Neural progenitor cell (in vitro differentiated cells): ENCODE data around the gene SNAI1. TPM values are rescaled to one million over a fixed set of nuclear protein-coding genes. Genes with fewer than 3 reads are reported as not detected.
"Not testable (repeated sequence)": the region's sequence is repeated elsewhere in the genome, so short reads cannot be mapped to it uniquely, and the experiment has no call there.

Source experiments
- DNase-seq: peaks from one replicate; pipeline ENCODE4 v3.0.0-alpha.2; 2016; ENCODE audit warnings: low spot score
- H2AFZ ChIP-seq: fragments of 200-600 bp; sonication (generic); replicated peaks from 2 replicates; pipeline ENCODE4 v1.6.1; 2016; ENCODE audit warnings: antibody characterized with exemption
- H3F3A ChIP-seq: fragments of 200-600 bp; sonication (generic); 2 replicates; pipeline ENCODE4 v1.6.1; 2016; ENCODE audit warnings: antibody characterized with exemption, low read depth
- H3K27ac ChIP-seq: fragments of 200-600 bp; sonication (generic); 2 replicates; pipeline ENCODE4 v1.5.1; 2016; ENCODE audit warnings: mild to moderate bottlenecking
- H3K27me3 ChIP-seq: fragments of 200-600 bp; sonication (generic); 2 replicates; pipeline ENCODE4 v1.6.1; 2016; ENCODE audit warnings: mild to moderate bottlenecking, moderate library complexity
- H3K36me3 ChIP-seq: fragments of 200-600 bp; sonication (generic); 2 replicates; pipeline ENCODE4 v1.5.1; 2016
- H3K4me1 ChIP-seq: fragments of 200-600 bp; sonication (generic); 2 replicates; pipeline ENCODE4 v1.6.1; 2016; ENCODE audit warnings: mixed run types
- H3K4me2 ChIP-seq: fragments of 200-600 bp; sonication (generic); 2 replicates; pipeline ENCODE4 v1.6.1; 2016
- H3K4me3 ChIP-seq: fragments of 200-600 bp; sonication (generic); 2 replicates; pipeline ENCODE4 v1.5.1; 2016
- H3K79me2 ChIP-seq: fragments of 200-600 bp; sonication (generic); 2 replicates; pipeline ENCODE4 v1.6.1; 2016; ENCODE audit warnings: low read depth
- H3K9ac ChIP-seq: fragments of 200-600 bp; sonication (generic); 2 replicates; pipeline ENCODE4 v1.6.1; 2016
- H3K9me3 ChIP-seq: fragments of 200-600 bp; sonication (generic); 2 replicates; pipeline ENCODE4 v1.5.1; 2016; ENCODE audit warnings: low read depth
- H4K20me1 ChIP-seq: fragments of 200-600 bp; sonication (generic); 2 replicates; pipeline ENCODE4 v1.6.1; 2016; ENCODE audit warnings: low read depth
- H3K27ac Mint-ChIP-seq: 3 replicates; pipeline ENCODE4 v1.8.0; 2021; ENCODE audit warnings: mixed read lengths
- H3K27me3 Mint-ChIP-seq: 2 replicates; pipeline ENCODE4 v1.8.0; 2022; ENCODE audit warnings: low read depth, mild to moderate bottlenecking, inconsistent platforms, moderate library complexity, mixed read lengths; ENCODE audit not compliant: insufficient read depth
- H3K36me3 Mint-ChIP-seq: 3 replicates; pipeline ENCODE4 v1.8.0; 2021; ENCODE audit warnings: mixed read lengths
- H3K4me1 Mint-ChIP-seq: 3 replicates; pipeline ENCODE4 v1.8.0; 2021; ENCODE audit warnings: mixed read lengths
- H3K4me3 Mint-ChIP-seq: 3 replicates; pipeline ENCODE4 v1.8.0; 2021; ENCODE audit warnings: mild to moderate bottlenecking, moderate library complexity, mixed read lengths
- H3K9me3 Mint-ChIP-seq: 3 replicates; pipeline ENCODE4 v1.8.0; 2020; ENCODE audit warnings: mixed read lengths
- EZH2 ChIP-seq: fragments of 200-600 bp; sonication (generic); IDR thresholded peaks from 2 replicates; pipeline ENCODE4 v1.6.1; 2017; ENCODE audit warnings: antibody characterized with exemption, mild to moderate bottlenecking, moderate library complexity
- EZH2phosphoT487 ChIP-seq: fragments of 200-600 bp; sonication (generic); IDR thresholded peaks from 2 replicates; pipeline ENCODE4 v1.6.1; 2017; ENCODE audit warnings: antibody characterized with exemption
- total RNA-seq: library from RNA; depleted of rRNA; stranded (reverse); fragments of >200 nt; gene quantifications from 2 replicates; pipeline ENCODE4 v1.2.3, GENCODE V29; 2015; ENCODE audit warnings: low replicate concordance
- TF ChIP-seq, protein P1 (sequence below): fragments of 200-600 bp; sonication (generic); IDR thresholded peaks from 2 replicates; pipeline ENCODE4 v1.5.1; 2017; ENCODE audit warnings: antibody characterized with exemption, mild to moderate bottlenecking

Gene SNAI1
- total RNA-seq, 1 donor from 2014 or later = 1.1 TPM

DNA sequence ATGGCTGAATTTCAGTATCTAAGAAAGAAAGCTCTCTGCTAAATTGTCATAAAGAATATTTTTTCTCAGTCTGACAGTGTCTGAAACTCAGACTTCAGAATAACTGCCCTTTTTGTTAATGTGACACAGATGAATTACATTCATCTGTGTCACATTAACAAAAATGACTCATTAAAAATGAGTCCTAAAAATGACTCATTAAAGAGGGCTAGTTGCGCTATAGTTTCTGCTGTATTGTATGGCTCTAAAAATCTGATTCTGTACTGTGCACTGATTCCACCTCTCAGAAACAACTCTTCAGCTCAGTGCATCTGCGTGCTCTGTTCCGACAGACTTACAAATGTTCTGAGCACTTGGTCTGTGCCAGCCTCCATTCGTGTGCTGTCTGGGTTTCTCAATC lies 31.6 kb upstream of the SNAI1 start:
- H3K27me3 Mint-ChIP-seq = peaks cover 2% of the 10 kb centered on the region
- H3K36me3 ChIP-seq = peaks cover 10% of the 10 kb centered on the region
- H3K4me2 ChIP-seq = no peak overlapping the region
- DNase-seq = no peak
- H3K9me3 Mint-ChIP-seq = no peaks in the 10 kb centered on the region
- H2AFZ ChIP-seq = no peak overlapping the region
- no peaks in the 10 kb centered on the region for H3K27me3 ChIP-seq
- H3K4me1 ChIP-seq = no peaks in the 10 kb centered on the region
- no peaks in the 10 kb centered on the region for H3F3A ChIP-seq
- peaks cover 42% of the 10 kb centered on the region for H3K36me3 Mint-ChIP-seq
- no peaks in the 10 kb centered on the region for H3K4me1 Mint-ChIP-seq
- no peak overlapping the region for H3K9ac ChIP-seq
- no peak overlapping the region for H3K27ac ChIP-seq
- H4K20me1 ChIP-seq = no peaks in the 10 kb centered on the region
- H3K9me3 ChIP-seq = no peaks in the 10 kb centered on the region
- no peak overlapping the region for H3K4me3 ChIP-seq
- no peaks in the 10 kb centered on the region for H3K79me2 ChIP-seq
- H3K4me3 Mint-ChIP-seq = no peak overlapping the region
- H3K27ac Mint-ChIP-seq = no peak overlapping the region
- TF ChIP-seq EZH2phosphoT487 = no peak
- no peak for TF ChIP-seq EZH2
- TF ChIP-seq, protein P1, sequence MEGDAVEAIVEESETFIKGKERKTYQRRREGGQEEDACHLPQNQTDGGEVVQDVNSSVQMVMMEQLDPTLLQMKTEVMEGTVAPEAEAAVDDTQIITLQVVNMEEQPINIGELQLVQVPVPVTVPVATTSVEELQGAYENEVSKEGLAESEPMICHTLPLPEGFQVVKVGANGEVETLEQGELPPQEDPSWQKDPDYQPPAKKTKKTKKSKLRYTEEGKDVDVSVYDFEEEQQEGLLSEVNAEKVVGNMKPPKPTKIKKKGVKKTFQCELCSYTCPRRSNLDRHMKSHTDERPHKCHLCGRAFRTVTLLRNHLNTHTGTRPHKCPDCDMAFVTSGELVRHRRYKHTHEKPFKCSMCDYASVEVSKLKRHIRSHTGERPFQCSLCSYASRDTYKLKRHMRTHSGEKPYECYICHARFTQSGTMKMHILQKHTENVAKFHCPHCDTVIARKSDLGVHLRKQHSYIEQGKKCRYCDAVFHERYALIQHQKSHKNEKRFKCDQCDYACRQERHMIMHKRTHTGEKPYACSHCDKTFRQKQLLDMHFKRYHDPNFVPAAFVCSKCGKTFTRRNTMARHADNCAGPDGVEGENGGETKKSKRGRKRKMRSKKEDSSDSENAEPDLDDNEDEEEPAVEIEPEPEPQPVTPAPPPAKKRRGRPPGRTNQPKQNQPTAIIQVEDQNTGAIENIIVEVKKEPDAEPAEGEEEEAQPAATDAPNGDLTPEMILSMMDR = no peak

DNA sequence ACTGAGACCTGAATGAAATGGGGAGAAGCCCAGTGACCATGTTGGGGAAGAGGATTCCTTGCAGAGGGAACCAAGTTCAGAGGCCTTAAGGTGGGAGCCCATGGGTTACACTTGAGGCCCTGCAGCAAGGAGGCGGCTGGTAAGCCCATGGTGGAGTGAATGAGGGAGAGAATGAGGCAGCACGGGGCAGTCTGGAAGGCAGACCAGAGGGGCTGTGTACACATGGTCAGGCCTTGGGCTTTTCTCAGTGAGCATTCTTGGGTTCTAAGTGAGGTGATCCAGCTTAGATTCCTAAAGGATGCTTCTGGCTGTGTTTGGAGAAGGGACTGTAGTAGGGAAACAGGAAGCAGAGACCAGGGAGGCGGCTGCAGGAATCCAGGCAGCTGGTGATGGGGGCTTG lies 27.6 kb upstream of the SNAI1 start:
- peaks cover 2% of the 10 kb centered on the region for H3K9me3 Mint-ChIP-seq
- H2AFZ ChIP-seq = no peak overlapping the region
- TF ChIP-seq, protein P1 = no peak
- TF ChIP-seq EZH2phosphoT487 (no peak), EZH2 (no peak)
- no peaks in the 10 kb centered on the region for H3F3A ChIP-seq
- no peak overlapping the region for H3K4me3 ChIP-seq
- H3K4me3 Mint-ChIP-seq = no peak overlapping the region
- no peak for DNase-seq
- no peaks in the 10 kb centered on the region for H3K4me1 ChIP-seq
- H3K9me3 ChIP-seq = no peaks in the 10 kb centered on the region
- peaks cover 36% of the 10 kb centered on the region for H3K36me3 Mint-ChIP-seq
- H3K36me3 ChIP-seq = no peaks in the 10 kb centered on the region
- no peaks in the 10 kb centered on the region for H3K4me1 Mint-ChIP-seq
- H3K27me3 ChIP-seq = no peaks in the 10 kb centered on the region
- no peaks in the 10 kb centered on the region for H3K79me2 ChIP-seq
- H3K9ac ChIP-seq = no peak overlapping the region
- no peak overlapping the region for H3K27ac Mint-ChIP-seq
- no peak overlapping the region for H3K27ac ChIP-seq
- H3K4me2 ChIP-seq = no peak overlapping the region
- H4K20me1 ChIP-seq = no peaks in the 10 kb centered on the region
- peaks cover 7% of the 10 kb centered on the region for H3K27me3 Mint-ChIP-seq

DNA sequence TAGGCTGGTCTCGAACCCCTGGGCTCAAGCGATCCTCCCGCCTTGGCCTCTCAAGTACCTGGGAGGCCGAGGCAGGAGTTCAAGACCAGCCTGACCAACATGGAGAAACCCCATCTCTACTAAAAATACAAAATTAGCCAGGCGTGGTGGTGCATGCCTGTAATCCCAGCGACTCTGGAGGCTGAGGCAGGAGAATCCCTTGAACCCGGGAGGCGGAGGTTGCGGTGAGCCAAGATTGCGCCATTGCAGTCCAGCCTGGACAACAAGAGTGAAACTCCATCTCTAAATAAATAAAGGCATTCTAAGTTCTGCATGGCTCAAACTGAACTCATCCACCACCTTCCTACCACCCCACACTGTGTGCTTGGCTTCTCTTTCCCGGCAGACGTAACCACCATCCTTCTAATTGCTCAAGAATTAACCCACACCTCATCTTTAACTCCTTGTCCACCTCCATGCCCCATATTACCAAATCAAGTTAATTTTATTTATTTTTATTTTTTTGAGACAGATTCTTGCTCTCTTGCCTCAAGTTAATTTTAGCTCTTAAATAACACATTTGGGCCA lies 26.9 kb upstream of the SNAI1 start:
- not testable (repeated sequence) for DNase-seq, H3K4me1 ChIP-seq, H3K4me1 Mint-ChIP-seq, H3K27me3 ChIP-seq, H3K27ac Mint-ChIP-seq, H3F3A ChIP-seq, H3K79me2 ChIP-seq, H4K20me1 ChIP-seq, H3K36me3 ChIP-seq, H3K9me3 Mint-ChIP-seq, H3K9me3 ChIP-seq, H3K4me3 ChIP-seq, H3K9ac ChIP-seq, H3K4me2 ChIP-seq, H3K27ac ChIP-seq, H3K4me3 Mint-ChIP-seq, H3K27me3 Mint-ChIP-seq, H2AFZ ChIP-seq
- H3K36me3 Mint-ChIP-seq = peaks cover 36% of the 10 kb centered on the region

DNA sequence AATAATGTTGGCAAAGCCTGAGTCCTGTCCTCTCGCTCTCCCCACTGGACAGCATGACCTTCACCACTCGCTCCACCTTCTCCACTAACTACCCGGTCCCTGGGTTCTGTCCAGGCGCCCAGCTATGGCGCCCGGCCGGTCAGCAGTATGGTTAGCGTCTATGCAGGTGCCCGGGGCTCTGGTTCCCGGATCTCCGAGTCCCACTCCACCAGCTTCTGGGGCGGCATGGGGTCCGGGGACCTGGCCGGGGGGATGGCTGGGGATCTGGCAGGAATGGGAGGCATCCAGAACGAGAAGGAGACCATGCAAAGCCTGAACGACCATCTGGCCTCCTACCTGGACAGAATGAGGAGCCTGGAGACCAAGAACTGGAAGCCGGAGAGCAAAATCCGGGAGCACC lies 26.1 kb upstream of the SNAI1 start:
- Histone ChIP-seq H3K9ac (no peak overlapping the region), H3K79me2 (no peaks in the 10 kb centered on the region), H3K4me2 (no peak overlapping the region), H3K27me3 (no peaks in the 10 kb centered on the region), H3K36me3 (no peaks in the 10 kb centered on the region), H3F3A (no peaks in the 10 kb centered on the region), H4K20me1 (no peaks in the 10 kb centered on the region), H3K4me1 (no peaks in the 10 kb centered on the region), H3K4me3 (no peak overlapping the region), H3K27ac (no peak overlapping the region), H3K9me3 (no peaks in the 10 kb centered on the region), H2AFZ (no peak overlapping the region)
- Mint-ChIP-seq H3K36me3 (peaks cover 37% of the 10 kb centered on the region), H3K27ac (no peak overlapping the region), H3K9me3 (peaks cover 5% of the 10 kb centered on the region), H3K4me3 (no peak overlapping the region), H3K27me3 (peaks cover 7% of the 10 kb centered on the region), H3K4me1 (no peaks in the 10 kb centered on the region)
- no peak for DNase-seq
- no peak for TF ChIP-seq EZH2phosphoT487
- no peak for TF ChIP-seq EZH2
- TF ChIP-seq, protein P1 = no peak

DNA sequence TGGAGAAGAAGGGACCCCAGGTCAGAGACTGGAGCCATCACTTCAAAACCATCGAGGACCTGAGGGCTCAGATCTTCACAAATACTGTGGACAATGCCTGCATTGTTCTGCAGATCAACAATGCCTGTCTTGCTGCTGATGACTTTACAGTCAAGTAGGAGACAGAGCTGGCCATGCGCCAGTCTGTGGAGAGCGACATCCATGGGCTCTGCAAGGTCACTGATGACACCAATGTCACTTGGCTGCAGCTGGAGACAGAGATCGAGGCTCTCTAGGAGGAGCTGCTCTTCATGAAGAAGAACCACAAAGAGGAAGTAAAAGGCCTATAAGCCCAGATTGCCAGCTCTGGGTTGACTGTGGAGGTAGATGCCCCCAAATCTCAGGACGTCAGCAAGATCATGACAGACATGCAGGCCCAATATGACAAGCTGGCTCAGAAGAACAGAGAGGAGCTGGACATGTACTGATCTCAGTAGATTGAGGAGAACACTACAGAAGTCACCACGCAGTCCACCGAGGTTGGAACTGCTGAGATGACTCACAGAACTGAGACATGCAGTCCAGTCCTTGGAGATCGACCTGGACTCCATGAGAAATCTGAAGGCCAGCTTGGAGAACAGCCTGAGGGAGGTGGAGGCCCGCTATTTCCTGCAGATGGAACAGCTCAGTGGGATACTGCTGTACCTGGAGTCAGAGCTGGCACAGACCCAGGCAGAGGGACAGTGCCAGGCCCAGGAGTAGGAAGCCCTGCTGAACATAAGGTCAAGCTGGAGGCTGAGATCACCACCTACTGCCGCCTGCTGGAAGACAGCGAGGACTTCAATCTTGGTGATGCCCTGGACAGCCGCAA lies 25.5 kb upstream of the SNAI1 start:
- not testable (repeated sequence) for H3K4me1 Mint-ChIP-seq, DNase-seq
- H3K36me3 Mint-ChIP-seq = peaks cover 35% of the 10 kb centered on the region

More for the DNA sequence above, 25.5 kb upstream of the SNAI1 start:
- not testable (repeated sequence) for H3K4me1 ChIP-seq, H3K27ac ChIP-seq, H3K9ac ChIP-seq, H4K20me1 ChIP-seq, H2AFZ ChIP-seq, H3K9me3 Mint-ChIP-seq, H3K9me3 ChIP-seq, H3F3A ChIP-seq, H3K79me2 ChIP-seq, H3K4me3 Mint-ChIP-seq, H3K27me3 ChIP-seq, H3K36me3 ChIP-seq, H3K27me3 Mint-ChIP-seq, H3K27ac Mint-ChIP-seq, H3K4me2 ChIP-seq, H3K4me3 ChIP-seq
